Neural crest cell (in vitro differentiated cells): ENCODE measurements around the gene PPP2R1B. TPM values are rescaled to one million over a fixed set of nuclear protein-coding genes. Genes with fewer than 3 reads are reported as not detected.

ENCODE experiments used
- DNase-seq: peaks from one replicate; pipeline ENCODE4 v3.0.0; 2021; ENCODE audit warnings: low read depth, mixed read lengths, low spot score
- H3K27ac Mint-ChIP-seq: one replicate; pipeline ENCODE4 v1.8.0; 2021; ENCODE audit warnings: mild to moderate bottlenecking, mixed read lengths; ENCODE audit not compliant: unreplicated experiment
- H3K27me3 Mint-ChIP-seq: 2 replicates; pipeline ENCODE4 v1.8.0; 2021; ENCODE audit warnings: low read depth, mild to moderate bottlenecking, mixed read lengths
- H3K36me3 Mint-ChIP-seq: 2 replicates; pipeline ENCODE4 v1.8.0; 2021; ENCODE audit warnings: low read depth, mild to moderate bottlenecking, mixed read lengths
- H3K4me1 Mint-ChIP-seq: 2 replicates; pipeline ENCODE4 v1.8.0; 2021; ENCODE audit warnings: mixed read lengths
- H3K4me3 Mint-ChIP-seq: one replicate; pipeline ENCODE4 v1.8.0; 2021; ENCODE audit warnings: mild to moderate bottlenecking, mixed read lengths
- H3K9me3 Mint-ChIP-seq: 2 replicates; pipeline ENCODE4 v1.8.0; 2021; ENCODE audit warnings: mixed read lengths
- CTCF ChIP-seq: fragments of 200-600 bp; sonication (generic); conservative IDR thresholded peaks from 2 replicates; pipeline ENCODE4 v1.5.0; 2021; ENCODE audit warnings: antibody characterized with exemption, mild to moderate bottlenecking
- total RNA-seq: library from RNA; stranded (reverse); gene quantifications from 2 replicates; pipeline ENCODE4 v1.2.1, GENCODE V29; 2021

PPP2R1B gene
- total RNA-seq, 1 donor from 2014 or later = 80.4 TPM

GRCh38 chr11:111797145-111797581, 31.0 kb upstream of the PPP2R1B start:
- Mint-ChIP-seq H3K4me3 (no peak overlapping the region), H3K27me3 (no peaks in the 10 kb centered on the region)

GRCh38 chr11:111796696-111797095, 30.5 kb upstream of the PPP2R1B start:
- H3K4me3 Mint-ChIP-seq = no peak overlapping the region
- H3K4me1 Mint-ChIP-seq = peaks cover 8% of the 10 kb centered on the region
- H3K36me3 Mint-ChIP-seq = peaks cover 11% of the 10 kb centered on the region
- TF ChIP-seq CTCF = no peak
- no peak overlapping the region for H3K27ac Mint-ChIP-seq
- no peaks in the 10 kb centered on the region for H3K27me3 Mint-ChIP-seq
- H3K9me3 Mint-ChIP-seq = no peaks in the 10 kb centered on the region
- no peak for DNase-seq

More at GRCh38 chr11:111797145-111797581, 31.0 kb upstream of the PPP2R1B start:
- no peaks in the 10 kb centered on the region for H3K9me3 Mint-ChIP-seq
- H3K4me1 Mint-ChIP-seq = peaks cover 8% of the 10 kb centered on the region
- peaks cover 13% of the 10 kb centered on the region for H3K36me3 Mint-ChIP-seq
- no peak for TF ChIP-seq CTCF
- H3K27ac Mint-ChIP-seq = no peak overlapping the region
- DNase-seq = no peak

GRCh38 chr11:111795334-111795985, 29.3 kb upstream of the PPP2R1B start:
- DNase-seq = no peak
- Mint-ChIP-seq H3K4me3 (no peak overlapping the region), H3K27me3 (no peaks in the 10 kb centered on the region), H3K9me3 (no peaks in the 10 kb centered on the region), H3K36me3 (peaks cover 9% of the 10 kb centered on the region), H3K4me1 (peaks cover 8% of the 10 kb centered on the region), H3K27ac (no peak overlapping the region)
- no peak for TF ChIP-seq CTCF

GRCh38 chr11:111793863-111794262, 27.7 kb upstream of the PPP2R1B start:
- H3K4me3 Mint-ChIP-seq = no peak overlapping the region
- no peaks in the 10 kb centered on the region for H3K9me3 Mint-ChIP-seq
- H3K36me3 Mint-ChIP-seq = peaks cover 6% of the 10 kb centered on the region
- no peak for TF ChIP-seq CTCF
- DNase-seq = no peak
- H3K4me1 Mint-ChIP-seq = peaks cover 8% of the 10 kb centered on the region
- H3K27me3 Mint-ChIP-seq = no peaks in the 10 kb centered on the region
- H3K27ac Mint-ChIP-seq = no peak overlapping the region

GRCh38 chr11:111792955-111793500, 26.8 kb upstream of the PPP2R1B start:
- DNase-seq = no peak
- H3K4me1 Mint-ChIP-seq = peaks cover 8% of the 10 kb centered on the region
- no peak overlapping the region for H3K4me3 Mint-ChIP-seq
- H3K27ac Mint-ChIP-seq = no peak overlapping the region
- no peaks in the 10 kb centered on the region for H3K9me3 Mint-ChIP-seq
- peaks cover 6% of the 10 kb centered on the region for H3K36me3 Mint-ChIP-seq
- no peaks in the 10 kb centered on the region for H3K27me3 Mint-ChIP-seq
- TF ChIP-seq CTCF = no peak
